GM23338 (cell line): ENCODE data around the gene CENPK. TPM values are rescaled to one million over a fixed set of nuclear protein-coding genes. Genes with fewer than 3 reads are reported as not detected.
A peak's percentile ranks its signal among the peaks of the same experiment; 100 is the strongest.

Source experiments
- ATAC-seq: fragments of 200-7000 bp; cut with Tn5 transposase; 3 replicates; pipeline ENCODE4 v1.9.1; 2020
- DNase-seq: peaks from one replicate; pipeline ENCODE4 v3.0.0-alpha.2; 2015; ENCODE audit warnings: low spot score
- H2AFZ ChIP-seq: fragments of 200-600 bp; sonication (generic); 2 replicates; pipeline ENCODE4 v1.8.0; 2016; ENCODE audit warnings: antibody characterized with exemption, mild to moderate bottlenecking, moderate library complexity
- H3F3A ChIP-seq: fragments of 200-600 bp; sonication (generic); replicated peaks from 2 replicates; pipeline ENCODE4 v1.8.0; 2017; ENCODE audit warnings: antibody characterized with exemption, mixed run types, low read depth
- H3K27ac ChIP-seq: fragments of 200-600 bp; sonication (generic); 2 replicates; pipeline ENCODE4 v1.6.1; 2016; ENCODE audit warnings: low read depth
- H3K27me3 ChIP-seq: fragments of 200-600 bp; sonication (generic); 2 replicates; pipeline ENCODE4 v1.8.0; 2016; ENCODE audit warnings: mild to moderate bottlenecking, mixed run types, moderate library complexity; ENCODE audit not compliant: insufficient read depth
- H3K36me3 ChIP-seq: fragments of 200-600 bp; sonication (generic); 2 replicates; pipeline ENCODE4 v1.8.0; 2016; ENCODE audit warnings: mild to moderate bottlenecking; ENCODE audit not compliant: insufficient read depth
- H3K4me1 ChIP-seq: fragments of 200-600 bp; sonication (generic); 2 replicates; pipeline ENCODE4 v1.8.0; 2016; ENCODE audit warnings: mild to moderate bottlenecking, moderate library complexity; ENCODE audit not compliant: insufficient read depth
- H3K4me2 ChIP-seq: fragments of 200-600 bp; sonication (generic); 2 replicates; pipeline ENCODE4 v1.7.1; 2017; ENCODE audit warnings: mixed run types
- H3K4me3 ChIP-seq: fragments of 200-600 bp; sonication (generic); 2 replicates; pipeline ENCODE4 v1.6.1; 2016; ENCODE audit warnings: mixed run types
- H3K79me2 ChIP-seq: fragments of 200-600 bp; sonication (generic); replicated peaks from 2 replicates; pipeline ENCODE4 v1.8.0; 2017; ENCODE audit warnings: mild to moderate bottlenecking; ENCODE audit not compliant: insufficient read depth
- H3K9me2 ChIP-seq: fragments of 200-600 bp; sonication (generic); 2 replicates; pipeline ENCODE4 v1.8.0; 2017; ENCODE audit not compliant: insufficient read depth
- H4K20me1 ChIP-seq: fragments of 200-600 bp; sonication (generic); replicated peaks from 2 replicates; pipeline ENCODE4 v1.8.0; 2017; ENCODE audit warnings: mild to moderate bottlenecking; ENCODE audit not compliant: insufficient read depth
- H3K27ac Mint-ChIP-seq: 2 replicates; pipeline ENCODE4 v1.8.0; 2020; ENCODE audit warnings: inconsistent platforms, mild to moderate bottlenecking, moderate library complexity, mixed read lengths
- H3K27me3 Mint-ChIP-seq: 3 replicates; pipeline ENCODE4 v1.8.0; 2022; ENCODE audit warnings: low read depth, mild to moderate bottlenecking, moderate library complexity, mixed read lengths, inconsistent platforms; ENCODE audit not compliant: insufficient read depth, poor library complexity
- H3K36me3 Mint-ChIP-seq: 3 replicates; pipeline ENCODE4 v1.8.0; 2021; ENCODE audit warnings: low read depth, mild to moderate bottlenecking, inconsistent platforms, moderate library complexity, mixed read lengths
- H3K4me1 Mint-ChIP-seq: 3 replicates; pipeline ENCODE4 v1.8.0; 2020; ENCODE audit warnings: mild to moderate bottlenecking, inconsistent platforms, mixed read lengths
- H3K4me3 Mint-ChIP-seq: 3 replicates; pipeline ENCODE4 v1.8.0; 2021; ENCODE audit warnings: moderate library complexity, mild to moderate bottlenecking, inconsistent platforms, mixed read lengths
- H3K9me3 Mint-ChIP-seq: 3 replicates; pipeline ENCODE4 v1.8.0; 2020; ENCODE audit warnings: moderate library complexity, mild to moderate bottlenecking, inconsistent platforms, mixed read lengths
- CREB1 ChIP-seq: fragments of 250-450 bp; sonication (Bioruptor Pico); IDR thresholded peaks from 2 replicates; pipeline ENCODE4 v1.5.0; 2020; ENCODE audit warnings: low read depth, mild to moderate bottlenecking, moderate library complexity
- JUNB ChIP-seq: IDR thresholded peaks from one replicate; pipeline ENCODE4 v1.6.1; 2016; ENCODE audit warnings: antibody characterized with exemption; ENCODE audit not compliant: unreplicated experiment
- NANOG ChIP-seq: IDR thresholded peaks from 2 replicates; pipeline ENCODE4 v1.6.1; 2016; ENCODE audit warnings: antibody characterized with exemption, borderline replicate concordance
- POLR2AphosphoS5 ChIP-seq: IDR thresholded peaks from 2 replicates; pipeline ENCODE4 v1.6.1; 2016; ENCODE audit warnings: antibody characterized with exemption, low read depth
- polyA plus RNA-seq: library from polyadenylated mRNA; unstranded; fragments of >200 nt; fragmentation: Nextera tagmentation; extraction: Ambion mirVana; gene quantifications from 2 replicates; pipeline ENCODE4 v1.2.1, GENCODE V29; 2016
- total RNA-seq: library from RNA; depleted of rRNA; stranded (reverse); fragments of >200 nt; shearing (Covaris generic); gene quantifications from 2 replicates; pipeline ENCODE4 v1.2.3, GENCODE V29; 2014
- TF ChIP-seq, protein P1 (sequence below): fragments of 250-450 bp; sonication (Bioruptor Pico); IDR thresholded peaks from 2 replicates; pipeline ENCODE4 v1.5.0; 2020; ENCODE audit warnings: mild to moderate bottlenecking, moderate library complexity

CENPK gene
- total and polyA plus RNA-seq, 2 experiments from 2014 or later = 50.2 to 137 TPM

DNA sequence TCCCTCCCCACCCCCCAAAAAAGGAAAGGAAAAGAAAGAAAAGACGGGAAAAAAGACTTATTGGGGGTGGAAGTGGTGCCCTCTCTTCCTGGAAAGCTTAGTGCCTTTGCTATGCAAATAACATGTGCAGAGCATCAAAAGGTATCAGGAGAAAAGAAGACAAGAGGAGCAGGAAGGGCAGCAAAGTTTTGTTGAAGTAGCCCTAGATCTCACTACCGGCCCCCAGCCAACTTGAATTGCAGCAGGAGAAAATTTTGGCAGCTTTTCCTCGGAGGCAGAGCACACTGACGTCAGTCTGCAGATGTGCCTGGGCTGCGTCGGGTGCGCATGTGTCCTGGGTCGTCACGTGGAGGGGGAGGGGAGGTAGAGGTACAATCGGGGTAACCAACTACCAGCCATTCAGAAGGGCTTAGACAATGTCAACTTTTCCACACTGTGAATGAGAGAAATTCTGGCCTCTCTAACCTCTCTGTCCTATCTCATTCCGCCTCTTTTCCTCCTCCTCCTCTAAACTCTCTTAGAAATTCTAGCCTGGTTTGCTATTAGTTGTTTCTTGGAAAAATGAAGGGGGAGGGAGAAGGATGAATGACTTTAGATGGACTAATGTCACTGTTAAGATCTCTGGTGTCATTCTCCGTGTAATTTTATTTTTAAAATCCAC, 81.2 kb downstream of the CENPK start, which contains the start of gene ADAMTS6:
ADAMTS6 (minus strand) TSS at position 286 of the 661 bp plus-strand sequence. CDS start 8,247 bp downstream, outside the sequence.
- Mint-ChIP-seq H3K9me3 (peaks cover 8% of the 10 kb centered on the region; the same call in 1 of the 3 replicates), H3K27ac (peak within 1 kb of the TSS; percentile 81), H3K27me3 (peaks cover 3% of the 10 kb centered on the region), H3K4me3 (no peak within 1 kb of the TSS), H3K4me1 (peaks cover 17% of the 10 kb centered on the region; the same call in 2 of the 3 replicates), H3K36me3 (no peaks in the 10 kb centered on the region; the same call in 2 of the 3 replicates)
- Histone ChIP-seq H3K27me3 (peaks cover 8% of the 10 kb centered on the region; the same call in 1 of the 2 replicates), H4K20me1 (no peaks in the 10 kb centered on the region), H3K4me3 (peak within 1 kb of the TSS; percentile 66), H3K36me3 (no peaks in the 10 kb centered on the region), H3K9me2 (no peaks in the 10 kb centered on the region), H3K4me2 (peak within 1 kb of the TSS; percentile 84), H3K4me1 (peaks cover 35% of the 10 kb centered on the region), H3K79me2 (no peaks in the 10 kb centered on the region), H3K27ac (peak within 1 kb of the TSS; percentile 83), H2AFZ (peak within 1 kb of the TSS; percentile 80; the same call in 1 of the 2 replicates), H3F3A (0 out of 2 replicates have a peak, but pooled peaks cover 2% of the 10 kb centered on the region)
- ATAC-seq = peak; percentile 83
- TF ChIP-seq JUNB (no peak), NANOG (peak; percentile 5; the same call in 1 of the 2 replicates), CREB1 (peak; percentile 90), POLR2AphosphoS5 (no peak)
- TF ChIP-seq, protein P1, sequence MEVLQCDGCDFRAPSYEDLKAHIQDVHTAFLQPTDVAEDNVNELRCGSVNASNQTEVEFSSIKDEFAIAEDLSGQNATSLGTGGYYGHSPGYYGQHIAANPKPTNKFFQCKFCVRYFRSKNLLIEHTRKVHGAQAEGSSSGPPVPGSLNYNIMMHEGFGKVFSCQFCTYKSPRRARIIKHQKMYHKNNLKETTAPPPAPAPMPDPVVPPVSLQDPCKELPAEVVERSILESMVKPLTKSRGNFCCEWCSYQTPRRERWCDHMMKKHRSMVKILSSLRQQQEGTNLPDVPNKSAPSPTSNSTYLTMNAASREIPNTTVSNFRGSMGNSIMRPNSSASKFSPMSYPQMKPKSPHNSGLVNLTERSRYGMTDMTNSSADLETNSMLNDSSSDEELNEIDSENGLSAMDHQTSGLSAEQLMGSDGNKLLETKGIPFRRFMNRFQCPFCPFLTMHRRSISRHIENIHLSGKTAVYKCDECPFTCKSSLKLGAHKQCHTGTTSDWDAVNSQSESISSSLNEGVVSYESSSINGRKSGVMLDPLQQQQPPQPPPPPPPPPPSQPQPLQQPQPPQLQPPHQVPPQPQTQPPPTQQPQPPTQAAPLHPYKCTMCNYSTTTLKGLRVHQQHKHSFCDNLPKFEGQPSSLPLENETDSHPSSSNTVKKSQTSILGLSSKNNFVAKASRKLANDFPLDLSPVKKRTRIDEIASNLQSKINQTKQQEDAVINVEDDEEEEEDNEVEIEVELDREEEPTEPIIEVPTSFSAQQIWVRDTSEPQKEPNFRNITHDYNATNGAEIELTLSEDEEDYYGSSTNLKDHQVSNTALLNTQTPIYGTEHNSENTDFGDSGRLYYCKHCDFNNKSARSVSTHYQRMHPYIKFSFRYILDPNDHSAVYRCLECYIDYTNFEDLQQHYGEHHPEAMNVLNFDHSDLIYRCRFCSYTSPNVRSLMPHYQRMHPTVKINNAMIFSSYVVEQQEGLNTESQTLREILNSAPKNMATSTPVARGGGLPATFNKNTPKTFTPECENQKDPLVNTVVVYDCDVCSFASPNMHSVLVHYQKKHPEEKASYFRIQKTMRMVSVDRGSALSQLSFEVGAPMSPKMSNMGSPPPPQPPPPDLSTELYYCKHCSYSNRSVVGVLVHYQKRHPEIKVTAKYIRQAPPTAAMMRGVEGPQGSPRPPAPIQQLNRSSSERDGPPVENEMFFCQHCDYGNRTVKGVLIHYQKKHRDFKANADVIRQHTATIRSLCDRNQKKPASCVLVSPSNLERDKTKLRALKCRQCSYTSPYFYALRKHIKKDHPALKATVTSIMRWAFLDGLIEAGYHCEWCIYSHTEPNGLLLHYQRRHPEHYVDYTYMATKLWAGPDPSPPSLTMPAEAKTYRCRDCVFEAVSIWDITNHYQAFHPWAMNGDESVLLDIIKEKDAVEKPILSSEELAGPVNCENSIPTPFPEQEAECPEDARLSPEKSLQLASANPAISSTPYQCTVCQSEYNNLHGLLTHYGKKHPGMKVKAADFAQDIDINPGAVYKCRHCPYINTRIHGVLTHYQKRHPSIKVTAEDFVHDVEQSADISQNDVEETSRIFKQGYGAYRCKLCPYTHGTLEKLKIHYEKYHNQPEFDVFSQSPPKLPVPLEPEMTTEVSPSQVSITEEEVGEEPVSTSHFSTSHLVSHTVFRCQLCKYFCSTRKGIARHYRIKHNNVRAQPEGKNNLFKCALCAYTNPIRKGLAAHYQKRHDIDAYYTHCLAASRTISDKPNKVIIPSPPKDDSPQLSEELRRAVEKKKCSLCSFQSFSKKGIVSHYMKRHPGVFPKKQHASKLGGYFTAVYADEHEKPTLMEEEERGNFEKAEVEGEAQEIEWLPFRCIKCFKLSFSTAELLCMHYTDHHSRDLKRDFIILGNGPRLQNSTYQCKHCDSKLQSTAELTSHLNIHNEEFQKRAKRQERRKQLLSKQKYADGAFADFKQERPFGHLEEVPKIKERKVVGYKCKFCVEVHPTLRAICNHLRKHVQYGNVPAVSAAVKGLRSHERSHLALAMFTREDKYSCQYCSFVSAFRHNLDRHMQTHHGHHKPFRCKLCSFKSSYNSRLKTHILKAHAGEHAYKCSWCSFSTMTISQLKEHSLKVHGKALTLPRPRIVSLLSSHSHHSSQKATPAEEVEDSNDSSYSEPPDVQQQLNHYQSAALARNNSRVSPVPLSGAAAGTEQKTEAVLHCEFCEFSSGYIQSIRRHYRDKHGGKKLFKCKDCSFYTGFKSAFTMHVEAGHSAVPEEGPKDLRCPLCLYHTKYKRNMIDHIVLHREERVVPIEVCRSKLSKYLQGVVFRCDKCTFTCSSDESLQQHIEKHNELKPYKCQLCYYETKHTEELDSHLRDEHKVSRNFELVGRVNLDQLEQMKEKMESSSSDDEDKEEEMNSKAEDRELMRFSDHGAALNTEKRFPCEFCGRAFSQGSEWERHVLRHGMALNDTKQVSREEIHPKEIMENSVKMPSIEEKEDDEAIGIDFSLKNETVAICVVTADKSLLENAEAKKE = peak; percentile 7; the same call in 1 of the 2 replicates
- peak; percentile 91 for DNase-seq
